Brain microvascular endothelial cell (primary cell): ENCODE data around the gene EPG5.

Experiments
- DNase-seq: peaks from one replicate; pipeline ENCODE4 v3.0.0-alpha.2; 2020
- H3K27ac ChIP-seq: fragments of 250-450 bp; sonication (Bioruptor Pico); 2 replicates; pipeline ENCODE4 v1.5.1; 2020; ENCODE audit warnings: mild to moderate bottlenecking, moderate library complexity
- H3K27me3 ChIP-seq: fragments of 250-450 bp; sonication (Bioruptor Pico); replicated peaks from 2 replicates; pipeline ENCODE4 v1.5.1; 2020; ENCODE audit warnings: mild to moderate bottlenecking
- H3K36me3 ChIP-seq: fragments of 250-450 bp; sonication (Bioruptor Pico); replicated peaks from 2 replicates; pipeline ENCODE4 v1.5.1; 2020; ENCODE audit warnings: mild to moderate bottlenecking
- H3K4me3 ChIP-seq: 2 replicates; pipeline ENCODE4 v1.5.1; 2011; ENCODE audit warnings: low read depth, mild to moderate bottlenecking, control low read depth, low read length, moderate library complexity
- CTCF ChIP-seq: IDR thresholded peaks from 2 replicates; pipeline ENCODE4 v1.5.1; 2011; ENCODE audit warnings: low read depth, mild to moderate bottlenecking, moderate library complexity, low read length, control low read depth, inconsistent platforms; ENCODE audit errors: missing control alignments
- in situ Hi-C: cut with HindIII; loops from 2 replicates; pipeline ENCODE4 v1.10.0; 2017; ENCODE audit warnings: low sequenced_read_pairs, low pct_ligation_motif_present

Gene EPG5

GRCh38 chr18:45939236-45939635 lies 27.9 kb downstream of the EPG5 start:
- no peak for DNase-seq
- no peak for TF ChIP-seq CTCF
- Histone ChIP-seq H3K27ac (no peak overlapping the region), H3K4me3 (no peak overlapping the region), H3K36me3 (peaks cover 74% of the 10 kb centered on the region), H3K27me3 (no peaks in the 10 kb centered on the region)
- in situ Hi-C loops: no loop called here

- Histone ChIP-seq H3K27ac (no peak overlapping the region), H3K36me3 (peaks cover 66% of the 10 kb centered on the region), H3K27me3 (no peaks in the 10 kb centered on the region), H3K4me3 (no peak overlapping the region)
- no peak for DNase-seq
- no peak for TF ChIP-seq CTCF
- in situ Hi-C loops: no loop called here
Measured at GRCh38 chr18:45938488-45938935, 28.6 kb downstream of the EPG5 start.

DNA sequence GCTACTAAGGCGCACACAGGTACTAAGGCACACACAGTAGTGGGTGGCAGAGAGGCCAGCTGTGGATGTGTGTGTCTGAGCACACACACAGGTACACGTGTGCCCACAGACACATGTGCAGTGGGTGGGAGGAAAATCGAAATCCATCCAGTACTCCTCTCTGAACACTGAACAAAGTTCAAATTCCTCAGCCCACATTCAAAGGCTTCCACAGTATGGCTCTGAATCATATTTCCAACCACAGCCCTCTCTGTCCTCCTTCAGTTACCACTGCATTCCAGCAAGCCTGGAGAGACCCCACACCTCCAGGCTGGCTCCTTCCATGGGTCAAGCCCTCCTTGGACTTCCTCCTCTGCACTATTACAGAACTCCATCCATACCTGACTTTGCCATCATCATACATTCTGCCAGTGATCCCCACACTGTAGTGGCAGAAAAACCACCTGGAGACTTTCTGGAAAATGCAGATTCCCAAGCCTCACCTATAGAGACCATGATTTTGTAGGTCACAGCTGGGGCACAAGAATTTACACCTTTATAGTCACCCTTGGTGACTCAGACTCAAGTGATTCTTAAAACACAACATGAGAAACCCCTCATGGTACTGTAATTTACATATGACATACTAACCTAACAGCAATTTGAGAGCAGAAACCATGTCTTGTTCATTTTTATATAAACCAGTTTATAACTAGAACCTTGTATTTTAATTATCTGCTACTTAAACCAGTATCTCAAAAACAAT lies 31.4 kb downstream of the EPG5 start:
- in situ Hi-C loops: no loop called here
- TF ChIP-seq CTCF: no peak
- H3K27ac ChIP-seq: peak overlapping the region; percentile 52
- peaks cover 54% of the 10 kb centered on the region for H3K36me3 ChIP-seq
- no peak overlapping the region for H3K4me3 ChIP-seq
- H3K27me3 ChIP-seq: no peaks in the 10 kb centered on the region
- DNase-seq: peak; percentile 65

DNA sequence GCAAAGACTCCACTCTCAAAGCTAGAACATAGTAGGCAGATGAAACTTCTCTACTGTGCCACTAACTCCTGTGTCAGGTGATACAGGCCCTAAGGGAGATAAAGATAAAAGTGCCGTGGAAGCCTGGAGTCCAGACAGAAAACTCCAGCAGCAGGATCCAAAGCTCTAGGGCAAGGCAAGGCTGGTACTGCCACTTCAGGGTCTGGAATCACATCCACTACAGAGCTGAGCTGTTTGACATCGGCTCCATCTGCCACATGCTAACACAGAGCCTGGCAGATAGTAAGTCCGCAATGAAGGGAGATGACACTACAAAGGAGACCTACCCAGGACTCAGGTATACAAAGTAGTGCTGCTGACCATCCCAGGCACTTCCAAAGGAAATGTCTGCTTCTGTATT lies 34.4 kb downstream of the EPG5 start:
- no peak overlapping the region for H3K4me3 ChIP-seq
- in situ Hi-C loops: no loop called here
- no peak for TF ChIP-seq CTCF
- no peak overlapping the region for H3K27ac ChIP-seq
- H3K36me3 ChIP-seq: peaks cover 57% of the 10 kb centered on the region
- DNase-seq: no peak
- no peaks in the 10 kb centered on the region for H3K27me3 ChIP-seq

DNA sequence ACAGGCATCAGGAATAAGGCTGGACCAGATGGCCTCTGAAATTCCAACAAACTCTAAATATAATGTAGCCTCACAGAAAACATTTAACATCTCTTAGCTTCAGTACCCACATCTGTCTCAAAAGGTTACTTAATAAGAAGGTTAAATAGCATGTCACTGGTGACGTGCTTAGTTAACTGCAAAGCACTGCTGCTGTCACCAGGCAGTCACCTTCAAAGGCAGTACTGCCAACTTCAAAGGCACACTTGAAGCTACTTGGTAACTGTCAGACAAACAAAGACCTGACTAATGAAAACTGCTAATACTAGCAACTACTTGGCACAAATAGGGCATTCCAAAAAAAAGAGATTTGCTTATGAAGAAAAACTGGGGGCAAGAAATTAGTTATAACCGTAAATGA lies 36.2 kb downstream of the EPG5 start:
- DNase-seq: no peak
- H3K27ac ChIP-seq: no peak overlapping the region
- no peaks in the 10 kb centered on the region for H3K27me3 ChIP-seq
- H3K4me3 ChIP-seq: no peak overlapping the region
- peaks cover 58% of the 10 kb centered on the region for H3K36me3 ChIP-seq
- in situ Hi-C loops: no loop called here
- no peak for TF ChIP-seq CTCF

DNA sequence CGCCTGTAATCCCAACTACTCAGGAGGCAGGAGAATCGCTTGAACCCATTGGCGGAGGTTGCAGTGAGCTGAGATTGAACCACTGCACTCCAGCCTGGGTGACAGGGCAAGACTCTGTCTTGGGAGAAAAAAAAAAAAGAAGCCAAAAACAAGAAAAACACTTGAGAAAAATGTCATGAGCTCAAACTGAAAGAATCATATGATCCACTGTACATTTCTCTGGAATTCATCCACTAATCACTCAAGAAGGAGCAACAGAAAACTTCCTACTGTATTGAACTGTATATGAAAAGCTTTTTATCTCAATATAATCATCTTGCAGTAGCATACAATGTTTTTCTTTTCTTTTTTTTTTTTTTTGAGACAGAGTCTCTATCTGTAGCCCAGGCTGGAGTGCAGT lies 40.4 kb downstream of the EPG5 start:
- in situ Hi-C loops: no loop called here
- no peak overlapping the region for H3K27ac ChIP-seq
- H3K4me3 ChIP-seq: no peak overlapping the region
- TF ChIP-seq CTCF: no peak
- no peak for DNase-seq
- no peaks in the 10 kb centered on the region for H3K27me3 ChIP-seq
- H3K36me3 ChIP-seq: peaks cover 77% of the 10 kb centered on the region
